Heart right ventricle (tissue), 16 donors: Measurements from ENCODE around the gene LDLRAD4. TPM values are rescaled to one million over a fixed set of nuclear protein-coding genes. Genes with fewer than 3 reads are reported as not detected.

Experiments used
- ATAC-seq, 8 donors: fragments of 200-7000 bp; cut with Tn5 transposase; one replicate each; pipeline ENCODE4 v1.9.1; 2020; ENCODE audit warnings: mild to moderate bottlenecking in 8 of 8, moderate library complexity in 8 of 8, moderate number of reproducible peaks in 1 of 8
- DNase-seq, 2 donors: peaks; one replicate each; pipeline ENCODE4 v3.0.0-alpha.2; 2020
- H3K27ac ChIP-seq, 10 donors: fragments of 200-600 bp; sonication (generic) in 2 of 10; one replicate each; pipeline versions ENCODE4 v1.5.0 to v1.8.0; 2020 to 2022; ENCODE audit warnings: mild to moderate bottlenecking in 3 of 10
- H3K27me3 ChIP-seq, 7 donors: fragments of 200-600 bp; one replicate each; pipeline ENCODE4 v1.8.0; 2021 to 2022; ENCODE audit warnings: mild to moderate bottlenecking in 2 of 7
- H3K36me3 ChIP-seq, 9 donors: fragments of 200-600 bp; sonication (generic) in 1 of 9; one replicate each; pipeline versions ENCODE4 v1.5.0 to v1.8.0; 2020 to 2022; ENCODE audit warnings: mild to moderate bottlenecking in 2 of 9
- H3K4me1 ChIP-seq, 9 donors: fragments of 200-600 bp; sonication (generic) in 1 of 9; one replicate each; pipeline versions ENCODE4 v1.5.0 to v1.8.0; 2020 to 2022; ENCODE audit warnings: mild to moderate bottlenecking in 4 of 9
- H3K4me3 ChIP-seq, 10 donors: fragments of 200-600 bp; sonication (generic) in 2 of 10; one replicate each; pipeline versions ENCODE4 v1.5.0 to v1.8.0; 2020 to 2022; ENCODE audit warnings: mild to moderate bottlenecking in 7 of 10, moderate library complexity in 2 of 10
- H3K9me3 ChIP-seq, 11 donors: fragments of 200-600 bp in 10 of 11; sonication (generic) in 2 of 11; one replicate each; pipeline versions ENCODE4 v1.5.0 to v1.8.0; 2013 to 2022; ENCODE audit warnings: mild to moderate bottlenecking in 2 of 11, control low read depth in 1 of 11, moderate library complexity in 1 of 11
- CTCF ChIP-seq, 9 donors: fragments of 200-600 bp; sonication (generic) in 2 of 9; IDR thresholded peaks; one replicate each; pipeline versions ENCODE4 v1.5.0 to v1.8.0; 2021 to 2022; ENCODE audit warnings: antibody characterized with exemption in 9 of 9, mild to moderate bottlenecking in 5 of 9, moderate library complexity in 1 of 9
- WGBS, 2 donors: extraction: QIAGEN DNeasy Blood & Tissue Kit; methylation state at CpG; one replicate each; pipeline ENCODE4 v1.1.7; 2013; ENCODE audit warnings: inconsistent platforms in 1 of 2; 5-methylcytosine and 5-hydroxymethylcytosine counted together
- intact Hi-C, 10 donors: fragments of 100-400 bp; cut with DNase I; formaldehyde crosslinking; loops; one replicate each; pipeline versions ENCODE4 v1.11.1 to v1.14.2; 2022
- polyA plus RNA-seq, 2 donors: library from polyadenylated mRNA; stranded (reverse); fragments of 200-250 nt; gene quantifications; one replicate each; pipeline ENCODE4 v1.2.3, GENCODE V29; 2013
- total RNA-seq, 10 donors: library from RNA; stranded (reverse); fragmentation: NEBNext Ultra II Directional in 3 of 10; extraction: Animal tissue kit (Norgen Biotek cat#: 25700) in 3 of 10; gene quantifications; one replicate each; pipeline versions ENCODE4 v1.2.1 to v1.2.4, GENCODE V29; 2021 to 2023
- donor health status: Arrhythmogenic right ventricular cardiomyopathy.
- donor health status: ischemic (EF 13 %, LVEDD 7.1; RV severe dilation, severe dysfunction).
- donor health status: healthy with polysubstance abuse.
- donor health status: DM: no; HTN: yes; CAD: no.
- donor health status: DM: no; HTN: no; CAD: no.
- donor health status: ischemic (EF 25% LVEDD 6.9; RV normal size, moderate dysfunction).
- donor health status: ischemic (EF 25% LVEDD 5.7; RV mildly dilated, moderate dysfunction).
- donor health status: healthy.
- donor health status: DM: yes; HTN: yes; CAD: no.
- donor health status: Ischemic cardiomyopathy.
- donor health status: ischemic (EF 35%, LVEDD 5.7; RV mildly dilated, moderate dysfunction).
- donor health status: nonischemic (EF 11% LVEDD 7.7; RV severe dilation, severe dysfunction).
- donor health status: DM: yes; HTN: yes; CAD: no.
- donor health status: PGD.
- donor health status: ischemic (EF 29% LVEDD 5.4; RV normal size, mild dysfunction).
- donor health status: nonischemic (EF 23%, LVEDD 6.1; RV moderate dilation, normal function).

Gene LDLRAD4
- total and polyA plus RNA-seq, 12 donors, result 5.4 to 74.6 (median 34.6) TPM

GRCh38 chr18:13438507-13439056, 220.0 kb downstream of the LDLRAD4 start:
- H3K9me3 ChIP-seq, result no peaks in the 10 kb centered on the region
- peaks cover 5 to 66% (median 38%) of the 10 kb centered on the region in 9 donors for H3K4me1 ChIP-seq
- intact Hi-C loops, result loop anchor here in 2 of 10 donors (5.0 to 10.0 kb wide), 2 partner anchors 54 to 221 kb away; partner anchors contain the start of gene LDLRAD4 (in 1 of the 2)
- H3K27ac ChIP-seq, result no peak overlapping the region
- no peaks in the 10 kb centered on the region for H3K27me3 ChIP-seq
- no peak for DNase-seq
- WGBS, 2 donors, result 92 to 95% methylated on average over 4 of the region's 4 CpGs
- H3K4me3 ChIP-seq, result no peak overlapping the region
- no peak for ATAC-seq
- no peaks in the 10 kb centered on the region for H3K36me3 ChIP-seq
- TF ChIP-seq CTCF (IDR thresholded peaks at IDR 0.05), result no peak

GRCh38 chr18:13439461-13439860, 220.9 kb downstream of the LDLRAD4 start:
- Histone ChIP-seq H3K27ac (no peak overlapping the region), H3K36me3 (no peaks in the 10 kb centered on the region), H3K4me1 (peaks cover 5 to 75% (median 38%) of the 10 kb centered on the region in 9 donors), H3K27me3 (no peaks in the 10 kb centered on the region), H3K4me3 (no peak overlapping the region), H3K9me3 (no peaks in the 10 kb centered on the region)
- ATAC-seq (no peak), DNase-seq (no peak)
- TF ChIP-seq CTCF (IDR thresholded peaks at IDR 0.05), result no peak
- intact Hi-C loops, result loop anchor here in 2 of 10 donors (5.0 to 10.0 kb wide), 2 partner anchors 55 to 222 kb away; partner anchors contain the start of gene LDLRAD4 (in 1 of the 2)
- 91 to 92% methylated on average over 7 of the region's 7 CpGs for WGBS, 2 donors

- 83 to 84% methylated on average over 25 of the region's 25 CpGs for WGBS, 2 donors
- ATAC-seq (peak in 1 of 8 donors; percentile 12), DNase-seq (no peak)
- intact Hi-C loops, result loop anchor here in 1 of 10 donors (10.0 kb wide), 2 partner anchors 74 to 194 kb away; no protein-coding TSS in a partner anchor
- Histone ChIP-seq H3K4me3 (no peak overlapping the region), H3K4me1 (peaks cover 5 to 69% (median 27%) of the 10 kb centered on the region in 9 donors), H3K36me3 (no peaks in the 10 kb centered on the region), H3K9me3 (no peaks in the 10 kb centered on the region), H3K27ac (no peak overlapping the region), H3K27me3 (no peaks in the 10 kb centered on the region)
- no peak for TF ChIP-seq CTCF (IDR thresholded peaks at IDR 0.05)
Observed at GRCh38 chr18:13440277-13441248, 222.0 kb downstream of the LDLRAD4 start.

DNA sequence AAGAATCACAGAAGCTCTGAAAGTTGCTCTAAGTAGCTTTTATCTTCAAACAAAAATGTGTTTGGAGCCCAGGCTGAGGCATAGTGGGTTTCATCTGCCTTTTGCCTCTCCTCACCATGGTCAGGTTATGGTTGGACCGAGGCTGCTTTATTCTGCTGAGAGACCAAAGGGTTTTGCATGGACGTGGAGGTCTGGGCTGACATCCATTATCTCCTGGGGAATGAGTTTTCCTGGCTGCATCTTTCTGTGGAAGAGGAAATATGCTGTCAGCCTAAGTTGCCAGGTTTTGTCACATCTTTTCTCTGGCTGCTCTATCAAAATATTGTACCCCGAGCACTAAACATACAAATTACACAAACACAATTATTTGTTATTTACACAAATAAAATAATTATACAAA, 223.2 kb downstream of the LDLRAD4 start:
- Histone ChIP-seq H3K4me1 (peaks cover 0 to 57% (median 16%) of the 10 kb centered on the region in 9 donors), H3K27me3 (no peaks in the 10 kb centered on the region), H3K4me3 (no peak overlapping the region), H3K36me3 (no peaks in the 10 kb centered on the region), H3K27ac (no peak overlapping the region), H3K9me3 (no peaks in the 10 kb centered on the region)
- DNase-seq, result no peak
- TF ChIP-seq CTCF (IDR thresholded peaks at IDR 0.05), result no peak
- no peak for ATAC-seq
- 46 to 47% methylated on average over 3 of the region's 3 CpGs for WGBS, 2 donors
- intact Hi-C loops, result loop anchor here in 1 of 10 donors (10.0 kb wide), 2 partner anchors 73 to 193 kb away; no protein-coding TSS in a partner anchor
